GM23338 (cell line): ENCODE data around the gene SIVA1. TPM values are rescaled to one million over a fixed set of nuclear protein-coding genes. Genes with fewer than 3 reads are reported as not detected.

Experiments used
- ATAC-seq: fragments of 200-7000 bp; cut with Tn5 transposase; 3 replicates; pipeline ENCODE4 v1.9.1; 2020
- DNase-seq: peaks from one replicate; pipeline ENCODE4 v3.0.0-alpha.2; 2015; ENCODE audit warnings: low spot score
- H2AFZ ChIP-seq: fragments of 200-600 bp; sonication (generic); 2 replicates; pipeline ENCODE4 v1.8.0; 2016; ENCODE audit warnings: antibody characterized with exemption, mild to moderate bottlenecking, moderate library complexity
- H3F3A ChIP-seq: fragments of 200-600 bp; sonication (generic); replicated peaks from 2 replicates; pipeline ENCODE4 v1.8.0; 2017; ENCODE audit warnings: antibody characterized with exemption, mixed run types, low read depth
- H3K27ac ChIP-seq: fragments of 200-600 bp; sonication (generic); 2 replicates; pipeline ENCODE4 v1.6.1; 2016; ENCODE audit warnings: low read depth
- H3K27me3 ChIP-seq: fragments of 200-600 bp; sonication (generic); 2 replicates; pipeline ENCODE4 v1.8.0; 2016; ENCODE audit warnings: mild to moderate bottlenecking, mixed run types, moderate library complexity; ENCODE audit not compliant: insufficient read depth
- H3K36me3 ChIP-seq: fragments of 200-600 bp; sonication (generic); 2 replicates; pipeline ENCODE4 v1.8.0; 2016; ENCODE audit warnings: mild to moderate bottlenecking; ENCODE audit not compliant: insufficient read depth
- H3K4me1 ChIP-seq: fragments of 200-600 bp; sonication (generic); 2 replicates; pipeline ENCODE4 v1.8.0; 2016; ENCODE audit warnings: mild to moderate bottlenecking, moderate library complexity; ENCODE audit not compliant: insufficient read depth
- H3K4me2 ChIP-seq: fragments of 200-600 bp; sonication (generic); 2 replicates; pipeline ENCODE4 v1.7.1; 2017; ENCODE audit warnings: mixed run types
- H3K4me3 ChIP-seq: fragments of 200-600 bp; sonication (generic); 2 replicates; pipeline ENCODE4 v1.6.1; 2016; ENCODE audit warnings: mixed run types
- H3K79me2 ChIP-seq: fragments of 200-600 bp; sonication (generic); replicated peaks from 2 replicates; pipeline ENCODE4 v1.8.0; 2017; ENCODE audit warnings: mild to moderate bottlenecking; ENCODE audit not compliant: insufficient read depth
- H3K9me2 ChIP-seq: fragments of 200-600 bp; sonication (generic); 2 replicates; pipeline ENCODE4 v1.8.0; 2017; ENCODE audit not compliant: insufficient read depth
- H4K20me1 ChIP-seq: fragments of 200-600 bp; sonication (generic); replicated peaks from 2 replicates; pipeline ENCODE4 v1.8.0; 2017; ENCODE audit warnings: mild to moderate bottlenecking; ENCODE audit not compliant: insufficient read depth
- H3K27ac Mint-ChIP-seq: 2 replicates; pipeline ENCODE4 v1.8.0; 2020; ENCODE audit warnings: inconsistent platforms, mild to moderate bottlenecking, moderate library complexity, mixed read lengths
- H3K27me3 Mint-ChIP-seq: 3 replicates; pipeline ENCODE4 v1.8.0; 2022; ENCODE audit warnings: low read depth, mild to moderate bottlenecking, moderate library complexity, mixed read lengths, inconsistent platforms; ENCODE audit not compliant: insufficient read depth, poor library complexity
- H3K36me3 Mint-ChIP-seq: 3 replicates; pipeline ENCODE4 v1.8.0; 2021; ENCODE audit warnings: low read depth, mild to moderate bottlenecking, inconsistent platforms, moderate library complexity, mixed read lengths
- H3K4me1 Mint-ChIP-seq: 3 replicates; pipeline ENCODE4 v1.8.0; 2020; ENCODE audit warnings: mild to moderate bottlenecking, inconsistent platforms, mixed read lengths
- H3K4me3 Mint-ChIP-seq: 3 replicates; pipeline ENCODE4 v1.8.0; 2021; ENCODE audit warnings: moderate library complexity, mild to moderate bottlenecking, inconsistent platforms, mixed read lengths
- H3K9me3 Mint-ChIP-seq: 3 replicates; pipeline ENCODE4 v1.8.0; 2020; ENCODE audit warnings: moderate library complexity, mild to moderate bottlenecking, inconsistent platforms, mixed read lengths
- CTCF ChIP-seq, 2 experiments: fragments of 200-600 bp in 1 of 2; sonication (generic) in 1 of 2; conservative IDR thresholded peaks; 2 replicates each; pipeline versions ENCODE4 v1.5.1 to v1.6.1; 2016 to 2017; ENCODE audit warnings: antibody characterized with exemption in 2 of 2, low read depth in 2 of 2, mild to moderate bottlenecking in 2 of 2, moderate library complexity in 1 of 2
- EZH2phosphoT487 ChIP-seq: fragments of 200-600 bp; sonication (generic); IDR thresholded peaks from one replicate; pipeline ENCODE4 v1.8.1; 2018; ENCODE audit warnings: antibody characterized with exemption; ENCODE audit not compliant: unreplicated experiment
- POLR2AphosphoS5 ChIP-seq: IDR thresholded peaks from 2 replicates; pipeline ENCODE4 v1.6.1; 2016; ENCODE audit warnings: antibody characterized with exemption, low read depth
- REST ChIP-seq: IDR thresholded peaks from one replicate; pipeline ENCODE4 v1.6.1; 2018; ENCODE audit warnings: antibody characterized with exemption; ENCODE audit not compliant: unreplicated experiment
- ZNF331 ChIP-seq: fragments of 250-450 bp; sonication (Bioruptor Pico); IDR thresholded peaks from 2 replicates; pipeline ENCODE4 v1.5.0; 2020; ENCODE audit warnings: low read depth, mild to moderate bottlenecking, moderate library complexity
- ZNF462 ChIP-seq: fragments of 250-450 bp; sonication (Bioruptor Pico); IDR thresholded peaks from 2 replicates; pipeline ENCODE4 v1.5.0; 2020; ENCODE audit warnings: mild to moderate bottlenecking, moderate library complexity
- polyA plus RNA-seq: library from polyadenylated mRNA; unstranded; fragments of >200 nt; fragmentation: Nextera tagmentation; extraction: Ambion mirVana; gene quantifications from 2 replicates; pipeline ENCODE4 v1.2.1, GENCODE V29; 2016
- total RNA-seq: library from RNA; depleted of rRNA; stranded (reverse); fragments of >200 nt; shearing (Covaris generic); gene quantifications from 2 replicates; pipeline ENCODE4 v1.2.3, GENCODE V29; 2014

SIVA1 gene
- total and polyA plus RNA-seq, 2 experiments from 2014 or later, result 215 to 392 TPM

GRCh38 chr14:104731320-104732294, 21.3 kb upstream of the SIVA1 start:
- Histone ChIP-seq H4K20me1 (no peaks in the 10 kb centered on the region), H3K4me3 (no peak overlapping the region), H3K79me2 (no peaks in the 10 kb centered on the region), H3K4me2 (no peak overlapping the region), H3K36me3 (no peaks in the 10 kb centered on the region), H3K9me2 (no peaks in the 10 kb centered on the region), H3F3A (no peaks in the 10 kb centered on the region; the same call in 1 of the 2 replicates), H3K27ac (no peak overlapping the region), H2AFZ (no peak overlapping the region), H3K27me3 (no peaks in the 10 kb centered on the region), H3K4me1 (no peaks in the 10 kb centered on the region)
- H3K4me3 Mint-ChIP-seq, result no peak overlapping the region
- H3K4me1 Mint-ChIP-seq, result no peaks in the 10 kb centered on the region
- ATAC-seq, result peak; percentile 84
- peaks cover 4% of the 10 kb centered on the region; the same call in 2 of the 3 replicates for H3K9me3 Mint-ChIP-seq
- DNase-seq, result peak; percentile 87
- H3K27ac Mint-ChIP-seq, result no peak overlapping the region
- H3K36me3 Mint-ChIP-seq, result no peaks in the 10 kb centered on the region; the same call in 2 of the 3 replicates
- TF ChIP-seq CTCF (conservative IDR thresholded peaks at IDR 0.05; ENCODE audit: low read depth in 2 of 2), result peak; percentile 65
- no peak for TF ChIP-seq ZNF331 (CRISPR knock-in tag)
- peaks cover 13% of the 10 kb centered on the region for H3K27me3 Mint-ChIP-seq

- no peaks in the 10 kb centered on the region; the same call in 2 of the 3 replicates for H3K36me3 Mint-ChIP-seq
- ATAC-seq (no peak), DNase-seq (no peak)
- no peaks in the 10 kb centered on the region for H3F3A ChIP-seq
- H4K20me1 ChIP-seq, result no peaks in the 10 kb centered on the region
- H3K27me3 ChIP-seq, result no peaks in the 10 kb centered on the region
- H3K9me3 Mint-ChIP-seq, result peaks cover 4% of the 10 kb centered on the region; the same call in 2 of the 3 replicates
- no peak overlapping the region for H3K27ac Mint-ChIP-seq
- no peaks in the 10 kb centered on the region for H3K4me1 Mint-ChIP-seq
- H3K4me1 ChIP-seq, result no peaks in the 10 kb centered on the region
- no peak overlapping the region for H3K4me3 ChIP-seq
- H3K27me3 Mint-ChIP-seq, result peaks cover 11% of the 10 kb centered on the region
- no peaks in the 10 kb centered on the region for H3K79me2 ChIP-seq
- TF ChIP-seq POLR2AphosphoS5 (no peak), REST (no peak), EZH2phosphoT487 (no peak), ZNF462 (CRISPR knock-in tag) (no peak)
- H3K4me2 ChIP-seq, result no peak overlapping the region
- H2AFZ ChIP-seq, result no peak overlapping the region
- no peaks in the 10 kb centered on the region for H3K36me3 ChIP-seq
- no peak overlapping the region for H3K4me3 Mint-ChIP-seq
- no peaks in the 10 kb centered on the region for H3K9me2 ChIP-seq
- H3K27ac ChIP-seq, result no peak overlapping the region
These were observed 20.6 kb upstream of the SIVA1 start for GRCh38 chr14:104732355-104732804.
